H9 (cell line): ENCODE measurements around the gene FAAP100. TPM values are rescaled to one million over a fixed set of nuclear protein-coding genes. Genes with fewer than 3 reads are reported as not detected.

Source experiments
- DNase-seq: peaks from one replicate; pipeline ENCODE4 v3.0.0-alpha.2; 2017
- H2AFZ ChIP-seq: one replicate; pipeline ENCODE4 v1.6.1; 2013; ENCODE audit warnings: mild to moderate bottlenecking, low read length, control low read depth, moderate library complexity
- H2AK5ac ChIP-seq: 2 replicates; pipeline ENCODE4 v1.6.1; 2013; ENCODE audit warnings: low read length, control low read depth, mixed read lengths; ENCODE audit not compliant: insufficient read length
- H2BK120ac ChIP-seq: one replicate; pipeline ENCODE4 v1.6.1; 2013; ENCODE audit warnings: low read depth, mild to moderate bottlenecking, low read length, control low read depth, inconsistent platforms; ENCODE audit not compliant: poor library complexity, severe bottlenecking
- H2BK12ac ChIP-seq: 2 replicates; pipeline ENCODE4 v1.6.1; 2013; ENCODE audit warnings: low read length, control low read depth, mixed read lengths, low read depth; ENCODE audit not compliant: insufficient read length
- H2BK15ac ChIP-seq: 2 replicates; pipeline ENCODE4 v1.6.1; 2013; ENCODE audit warnings: low read depth, low read length, control low read depth
- H2BK20ac ChIP-seq: one replicate; pipeline ENCODE4 v1.6.1; 2013; ENCODE audit warnings: low read depth, mild to moderate bottlenecking, low read length, control low read depth, inconsistent platforms; ENCODE audit not compliant: poor library complexity, severe bottlenecking
- H2BK5ac ChIP-seq: 2 replicates; pipeline ENCODE4 v1.6.1; 2013; ENCODE audit warnings: low read length, control low read depth, mixed read lengths; ENCODE audit not compliant: insufficient read length
- H3K14ac ChIP-seq: 2 replicates; pipeline ENCODE4 v1.6.1; 2013; ENCODE audit warnings: low read length, control low read depth; ENCODE audit not compliant: insufficient read depth
- H3K18ac ChIP-seq: 2 replicates; pipeline ENCODE4 v1.6.1; 2013; ENCODE audit warnings: low read depth, mild to moderate bottlenecking, mixed read lengths, low read length, control low read depth; ENCODE audit not compliant: insufficient read length
- H3K23ac ChIP-seq: 2 replicates; pipeline ENCODE4 v1.6.1; 2013; ENCODE audit warnings: low read length, control low read depth, mixed read lengths, low read depth; ENCODE audit not compliant: insufficient read length
- H3K23me2 ChIP-seq: 2 replicates; pipeline ENCODE4 v1.6.1; 2013; ENCODE audit warnings: low read depth, mild to moderate bottlenecking, mixed read lengths, low read length, control low read depth; ENCODE audit not compliant: insufficient read length, poor library complexity, severe bottlenecking
- H3K27ac ChIP-seq: 2 replicates; pipeline ENCODE4 v1.5.1; 2013; ENCODE audit warnings: low read length, control low read depth, mixed read lengths, low read depth; ENCODE audit not compliant: insufficient read length
- H3K27me3 ChIP-seq: 2 replicates; pipeline ENCODE4 v1.6.1; 2013; ENCODE audit warnings: low read length, control low read depth, inconsistent platforms; ENCODE audit not compliant: insufficient read depth
- H3K4ac ChIP-seq: 2 replicates; pipeline ENCODE4 v1.6.1; 2013; ENCODE audit warnings: low read depth, mild to moderate bottlenecking, control low read depth, inconsistent platforms, low read length, moderate library complexity
- H3K4me1 ChIP-seq: 2 replicates; pipeline ENCODE4 v1.6.1; 2013; ENCODE audit warnings: low read length, control low read depth, inconsistent platforms; ENCODE audit not compliant: insufficient read depth
- H3K4me2 ChIP-seq: 2 replicates; pipeline ENCODE4 v1.6.1; 2013; ENCODE audit warnings: low read length, control low read depth, mixed read lengths; ENCODE audit not compliant: insufficient read length, insufficient read depth
- H3K56ac ChIP-seq: 2 replicates; pipeline ENCODE4 v1.6.1; 2013; ENCODE audit warnings: low read depth, mild to moderate bottlenecking, mixed read lengths, low read length, control low read depth; ENCODE audit not compliant: insufficient read length
- H3K79me1 ChIP-seq: 2 replicates; pipeline ENCODE4 v1.6.1; 2013; ENCODE audit warnings: low read depth, mild to moderate bottlenecking, moderate library complexity, low read length, control low read depth, inconsistent platforms; ENCODE audit not compliant: insufficient read depth, poor library complexity, severe bottlenecking
- H3K79me2 ChIP-seq: 2 replicates; pipeline ENCODE4 v1.6.1; 2013; ENCODE audit warnings: low read length, control low read depth, inconsistent platforms; ENCODE audit not compliant: insufficient read depth
- H3K9ac ChIP-seq: 2 replicates; pipeline ENCODE4 v1.6.1; 2013; ENCODE audit warnings: low read length, control low read depth, mixed read lengths; ENCODE audit not compliant: insufficient read length; ENCODE audit errors: extremely low read depth
- H3K9me3 ChIP-seq: one replicate; pipeline ENCODE4 v1.6.1; 2013; ENCODE audit warnings: low read depth, low read length, inconsistent platforms; ENCODE audit not compliant: control insufficient read depth
- H3T11ph ChIP-seq: one replicate; pipeline ENCODE4 v1.6.1; 2013; ENCODE audit warnings: mild to moderate bottlenecking, low read length, control low read depth, inconsistent platforms
- H4K20me1 ChIP-seq: one replicate; pipeline ENCODE4 v1.6.1; 2013; ENCODE audit not compliant: control insufficient read depth, insufficient read length, insufficient read depth
- H4K5ac ChIP-seq: 2 replicates; pipeline ENCODE4 v1.6.1; 2013; ENCODE audit warnings: low read depth, mild to moderate bottlenecking, mixed read lengths, low read length, control low read depth; ENCODE audit not compliant: insufficient read length
- H4K8ac ChIP-seq: replicated peaks from 2 replicates; pipeline ENCODE4 v1.6.1; 2013; ENCODE audit warnings: low read length, control low read depth, mixed read lengths, low read depth; ENCODE audit not compliant: insufficient read length
- H4K91ac ChIP-seq: 2 replicates; pipeline ENCODE4 v1.6.1; 2013; ENCODE audit warnings: low read depth, mild to moderate bottlenecking, moderate library complexity, mixed read lengths, low read length, control low read depth; ENCODE audit not compliant: insufficient read length
- H3K27ac Mint-ChIP-seq, 3 experiments: 2 replicates in 2 of 3; 3 replicates in 1 of 3; pipeline ENCODE4 v1.8.0; 2020 to 2021; ENCODE audit warnings: mixed read lengths in 3 of 3, mild to moderate bottlenecking in 1 of 3, moderate library complexity in 1 of 3
- H3K27me3 Mint-ChIP-seq: 2 replicates; pipeline ENCODE4 v1.8.0; 2021; ENCODE audit warnings: low read depth, mild to moderate bottlenecking, moderate library complexity, mixed read lengths
- H3K36me3 Mint-ChIP-seq, 3 experiments: 2 replicates in 2 of 3; 3 replicates in 1 of 3; pipeline ENCODE4 v1.8.0; 2020 to 2021; ENCODE audit warnings: low read depth in 3 of 3, mixed read lengths in 3 of 3; ENCODE audit not compliant: insufficient read depth in 1 of 3
- H3K4me1 Mint-ChIP-seq, 2 experiments: 2 replicates each; pipeline ENCODE4 v1.8.0; 2020; ENCODE audit warnings: mixed read lengths in 2 of 2
- H3K4me3 Mint-ChIP-seq, 2 experiments: 2 replicates in 1 of 2; 3 replicates in 1 of 2; pipeline ENCODE4 v1.8.0; 2020 to 2021; ENCODE audit warnings: mild to moderate bottlenecking in 2 of 2, mixed read lengths in 2 of 2, moderate library complexity in 1 of 2
- H3K9me3 Mint-ChIP-seq, 2 experiments: 2 replicates in 1 of 2; 3 replicates in 1 of 2; pipeline ENCODE4 v1.8.0; 2020; ENCODE audit warnings: mild to moderate bottlenecking in 2 of 2, mixed read lengths in 2 of 2, moderate library complexity in 1 of 2
- CTCF ChIP-seq: fragments of 200-600 bp; sonication (generic); conservative IDR thresholded peaks from 3 replicates; pipeline ENCODE4 v1.8.0; 2021; ENCODE audit warnings: antibody characterized with exemption, mild to moderate bottlenecking
- WGBS: extraction: QIAGEN DNeasy Blood & Tissue Kit; methylation state at CpG from one replicate; pipeline ENCODE4 v1.1.7; 2013; ENCODE audit warnings: missing lambda C conversion rate, low lambda C conversion rate, mixed read lengths; ENCODE audit not compliant: insufficient read length; ENCODE audit errors: extremely low coverage; 5-methylcytosine and 5-hydroxymethylcytosine counted together
- total RNA-seq: library from RNA; stranded (reverse); gene quantifications from 2 replicates; pipeline ENCODE4 v1.2.1, GENCODE V29; 2021

Gene FAAP100
- total RNA-seq, 1 experiment from 2014 or later = 54.0 TPM

GRCh38 chr17:81601525-81602120 is 49.5 kb upstream of the FAAP100 start:
- H2AFZ ChIP-seq = no peak overlapping the region
- no peak overlapping the region for H3K4ac ChIP-seq
- WGBS = no CpG with 5 or more reads among the region's 9 CpGs
- Mint-ChIP-seq H3K27ac (peak overlapping the region in 1 of 3 experiments; percentile 6; a peak in 1 of 7 replicates), H3K9me3 (no peaks in the 10 kb centered on the region), H3K4me3 (no peak overlapping the region), H3K4me1 (no peaks in the 10 kb centered on the region), H3K36me3 (peaks cover 26 to 81% (median 58%) of the 10 kb centered on the region in 3 experiments; a peak in 6 of 7 replicates), H3K27me3 (no peaks in the 10 kb centered on the region)
- H3K14ac ChIP-seq = no peak overlapping the region
- H2AK5ac ChIP-seq = no peak overlapping the region
- H3K4me1 ChIP-seq = no peaks in the 10 kb centered on the region
- H3K18ac ChIP-seq = no peak overlapping the region
- H3K4me2 ChIP-seq = no peak overlapping the region
- no peak overlapping the region for H3K23ac ChIP-seq
- no peak overlapping the region for H4K91ac ChIP-seq
- H3K79me2 ChIP-seq = no peaks in the 10 kb centered on the region
- H2BK20ac ChIP-seq = no peak overlapping the region
- no peaks in the 10 kb centered on the region for H3K23me2 ChIP-seq
- DNase-seq = peak; percentile 57
- peak; percentile 87 for TF ChIP-seq CTCF
- H4K8ac ChIP-seq = no peak overlapping the region
- peaks cover 3% of the 10 kb centered on the region for H3K79me1 ChIP-seq
- no peak overlapping the region for H3T11ph ChIP-seq
- no peak overlapping the region for H3K9ac ChIP-seq
- H3K27me3 ChIP-seq = no peaks in the 10 kb centered on the region
- H2BK15ac ChIP-seq = no peak overlapping the region
- no peak overlapping the region for H3K56ac ChIP-seq
- H2BK12ac ChIP-seq = no peak overlapping the region
- no peaks in the 10 kb centered on the region for H4K20me1 ChIP-seq
- H3K27ac ChIP-seq = no peak overlapping the region
- H2BK120ac ChIP-seq = no peak overlapping the region
- no peak overlapping the region for H2BK5ac ChIP-seq
- H4K5ac ChIP-seq = no peak overlapping the region
- H3K9me3 ChIP-seq = no peaks in the 10 kb centered on the region
